NB4 (cell line): Measurements from ENCODE around the gene RBP7.

Experiments used
- DNase-seq: peaks from one replicate; pipeline ENCODE4 v3.0.0; 2010; ENCODE audit warnings: low read depth
- H3K4me3 ChIP-seq: one replicate; pipeline ENCODE4 v1.5.1; 2011; ENCODE audit warnings: mild to moderate bottlenecking, low read depth, low read length, moderate library complexity
- MYC ChIP-seq: IDR thresholded peaks from 2 replicates; pipeline ENCODE4 v1.6.1; 2011; ENCODE audit warnings: low read depth, low read length
- POLR2A ChIP-seq: IDR thresholded peaks from 2 replicates; pipeline ENCODE4 v1.6.1; 2011; ENCODE audit warnings: mild to moderate bottlenecking; ENCODE audit not compliant: insufficient read length; ENCODE audit errors: extremely low read depth
- TF ChIP-seq, protein P1 (sequence below): IDR thresholded peaks from 2 replicates; pipeline ENCODE4 v1.6.1; 2011; ENCODE audit warnings: low read depth, low read length
- TF ChIP-seq, protein P2 (sequence below): IDR thresholded peaks from one replicate; pipeline ENCODE4 v1.5.1; 2012; ENCODE audit warnings: low read depth, low read length

The RBP7 gene

GRCh38 chr1:10054465-10054864 lies 57.4 kb downstream of the RBP7 start:
- no peak for TF ChIP-seq MYC
- TF ChIP-seq, protein P1, sequence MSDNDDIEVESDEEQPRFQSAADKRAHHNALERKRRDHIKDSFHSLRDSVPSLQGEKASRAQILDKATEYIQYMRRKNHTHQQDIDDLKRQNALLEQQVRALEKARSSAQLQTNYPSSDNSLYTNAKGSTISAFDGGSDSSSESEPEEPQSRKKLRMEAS: no peak
- TF ChIP-seq, protein P2, sequence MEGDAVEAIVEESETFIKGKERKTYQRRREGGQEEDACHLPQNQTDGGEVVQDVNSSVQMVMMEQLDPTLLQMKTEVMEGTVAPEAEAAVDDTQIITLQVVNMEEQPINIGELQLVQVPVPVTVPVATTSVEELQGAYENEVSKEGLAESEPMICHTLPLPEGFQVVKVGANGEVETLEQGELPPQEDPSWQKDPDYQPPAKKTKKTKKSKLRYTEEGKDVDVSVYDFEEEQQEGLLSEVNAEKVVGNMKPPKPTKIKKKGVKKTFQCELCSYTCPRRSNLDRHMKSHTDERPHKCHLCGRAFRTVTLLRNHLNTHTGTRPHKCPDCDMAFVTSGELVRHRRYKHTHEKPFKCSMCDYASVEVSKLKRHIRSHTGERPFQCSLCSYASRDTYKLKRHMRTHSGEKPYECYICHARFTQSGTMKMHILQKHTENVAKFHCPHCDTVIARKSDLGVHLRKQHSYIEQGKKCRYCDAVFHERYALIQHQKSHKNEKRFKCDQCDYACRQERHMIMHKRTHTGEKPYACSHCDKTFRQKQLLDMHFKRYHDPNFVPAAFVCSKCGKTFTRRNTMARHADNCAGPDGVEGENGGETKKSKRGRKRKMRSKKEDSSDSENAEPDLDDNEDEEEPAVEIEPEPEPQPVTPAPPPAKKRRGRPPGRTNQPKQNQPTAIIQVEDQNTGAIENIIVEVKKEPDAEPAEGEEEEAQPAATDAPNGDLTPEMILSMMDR: no peak
- no peak for TF ChIP-seq POLR2A
- no peak for DNase-seq
- H3K4me3 ChIP-seq: no peak overlapping the region

DNA sequence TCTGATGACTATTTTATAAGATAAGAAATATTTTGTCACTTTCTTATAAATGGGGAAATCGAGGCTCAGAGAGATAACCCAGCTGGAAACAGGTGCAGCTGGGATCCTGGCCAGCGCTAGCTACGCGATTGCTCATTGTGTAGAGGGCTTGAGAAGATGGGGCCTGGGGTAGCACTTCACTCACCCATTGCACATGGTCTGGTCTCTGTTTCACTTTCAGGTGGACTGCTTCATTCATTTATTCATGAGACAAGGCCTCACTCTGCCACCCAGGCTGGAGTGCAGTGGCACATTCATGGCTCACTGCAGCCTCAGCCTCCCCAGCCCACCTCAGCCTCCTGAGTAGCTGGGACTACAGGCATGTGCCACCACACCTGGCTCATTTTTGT lies 59.6 kb downstream of the RBP7 start:
- no peak for DNase-seq
- TF ChIP-seq MYC: no peak
- TF ChIP-seq, protein P2: no peak
- TF ChIP-seq, protein P1: no peak
- TF ChIP-seq POLR2A: no peak

DNA sequence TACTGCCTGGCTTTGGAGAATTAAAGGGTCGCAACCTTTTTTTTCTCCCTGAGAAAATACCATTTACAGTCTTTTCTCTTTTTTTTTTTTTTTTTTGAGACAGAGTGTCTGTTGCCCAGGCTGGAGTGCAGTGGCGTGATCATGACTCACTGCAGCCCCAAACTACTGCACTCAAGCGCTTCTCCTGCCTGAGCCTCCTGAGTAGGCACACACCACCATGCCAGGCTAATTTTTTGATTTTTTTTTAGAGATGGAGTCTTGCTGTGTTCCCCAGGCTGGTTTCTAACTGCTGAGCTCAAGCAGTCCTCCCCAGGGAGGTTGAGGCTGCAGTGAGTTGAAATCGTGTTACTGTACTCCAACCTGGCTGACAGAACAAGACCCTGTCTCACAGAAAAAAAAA lies 60.3 kb downstream of the RBP7 start:
- DNase-seq: peak; percentile 15
- TF ChIP-seq, protein P1: no peak
- no peak for TF ChIP-seq MYC
- TF ChIP-seq, protein P2: no peak
- no peak for TF ChIP-seq POLR2A
- H3K4me3 ChIP-seq: no peak overlapping the region

More for the DNA sequence above, 59.6 kb downstream of the RBP7 start:
- no peak overlapping the region for H3K4me3 ChIP-seq

DNA sequence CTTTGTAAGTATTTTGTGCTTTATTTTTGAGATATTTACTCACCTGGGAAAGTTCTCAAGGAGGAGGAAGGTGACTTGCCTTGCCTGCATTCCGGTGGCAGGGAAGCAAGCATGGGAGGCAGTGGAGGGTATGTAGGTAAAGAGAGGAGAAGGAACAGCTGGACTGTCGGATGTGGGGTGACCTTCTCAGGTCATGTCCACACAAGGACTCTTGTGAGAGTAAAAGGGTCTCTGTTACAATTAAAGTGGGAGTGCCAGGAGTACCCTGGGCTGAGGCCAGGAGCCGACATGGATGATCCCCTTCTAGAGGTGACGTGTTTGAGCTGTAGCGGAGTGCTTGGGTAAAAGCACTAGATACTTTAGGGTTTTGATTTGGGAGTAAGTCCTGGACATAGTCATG lies 60.8 kb downstream of the RBP7 start:
- no peak overlapping the region for H3K4me3 ChIP-seq
- no peak for DNase-seq
- TF ChIP-seq, protein P2: no peak
- TF ChIP-seq POLR2A (no peak), MYC (no peak)
- TF ChIP-seq, protein P1: no peak

DNA sequence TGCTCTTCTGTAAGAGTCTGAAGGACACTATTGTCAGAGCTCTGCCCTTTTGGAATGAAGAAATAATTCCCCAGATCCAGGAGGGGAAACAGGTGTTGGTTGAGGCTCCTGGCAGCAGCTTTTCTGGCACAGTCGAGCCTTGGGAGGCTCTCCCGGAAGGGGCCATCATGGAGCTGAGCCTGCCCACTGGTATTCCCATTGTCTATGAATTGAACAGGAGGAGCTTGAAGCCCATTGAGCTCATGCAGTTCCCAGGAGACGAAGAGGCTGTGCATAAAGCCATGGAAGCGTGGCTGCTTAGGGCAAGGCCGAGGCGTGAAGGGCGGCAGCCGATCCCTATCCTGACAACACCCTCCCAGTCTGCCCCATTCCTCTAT lies 62.3 kb downstream of the RBP7 start:
- TF ChIP-seq MYC: no peak
- no peak for TF ChIP-seq POLR2A
- TF ChIP-seq, protein P1: no peak
- TF ChIP-seq, protein P2: no peak

More for the DNA sequence above, 62.3 kb downstream of the RBP7 start:
- H3K4me3 ChIP-seq: no peak overlapping the region
- no peak for DNase-seq
